Retinal pigment epithelial cell (primary cell): ENCODE data around the gene CPAMD8.

ENCODE experiments used
- DNase-seq: peaks from one replicate; pipeline ENCODE4 v3.0.0-alpha.2; 2010; ENCODE audit warnings: low read depth
- H3K4me3 ChIP-seq: 2 replicates; pipeline ENCODE4 v1.5.1; 2011; ENCODE audit warnings: mild to moderate bottlenecking, low read length, control low read depth, moderate library complexity
- TF ChIP-seq, protein P1 (sequence below): conservative IDR thresholded peaks from 2 replicates; pipeline ENCODE4 v1.5.1; 2011; ENCODE audit warnings: low read depth, low read length, control low read depth, inconsistent platforms

CPAMD8 gene

DNA sequence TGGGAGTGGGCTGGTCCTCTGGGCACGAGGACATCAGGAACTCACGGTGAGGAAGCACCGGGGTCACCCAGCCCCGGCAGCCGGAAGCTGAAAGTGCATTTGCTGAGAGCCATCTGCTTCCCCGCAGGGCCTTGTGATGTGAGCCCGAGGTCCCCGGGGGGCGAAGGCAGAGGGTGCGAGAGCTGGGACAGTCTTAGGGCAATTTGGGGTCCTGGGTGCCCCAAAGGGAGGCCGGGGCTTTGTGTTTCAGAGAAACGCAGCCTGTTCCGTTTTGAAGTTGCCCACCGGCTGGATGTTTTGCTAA lies 133.0 kb downstream of the CPAMD8 start:
- DNase-seq = no peak
- no peak overlapping the region for H3K4me3 ChIP-seq
- TF ChIP-seq, protein P1, sequence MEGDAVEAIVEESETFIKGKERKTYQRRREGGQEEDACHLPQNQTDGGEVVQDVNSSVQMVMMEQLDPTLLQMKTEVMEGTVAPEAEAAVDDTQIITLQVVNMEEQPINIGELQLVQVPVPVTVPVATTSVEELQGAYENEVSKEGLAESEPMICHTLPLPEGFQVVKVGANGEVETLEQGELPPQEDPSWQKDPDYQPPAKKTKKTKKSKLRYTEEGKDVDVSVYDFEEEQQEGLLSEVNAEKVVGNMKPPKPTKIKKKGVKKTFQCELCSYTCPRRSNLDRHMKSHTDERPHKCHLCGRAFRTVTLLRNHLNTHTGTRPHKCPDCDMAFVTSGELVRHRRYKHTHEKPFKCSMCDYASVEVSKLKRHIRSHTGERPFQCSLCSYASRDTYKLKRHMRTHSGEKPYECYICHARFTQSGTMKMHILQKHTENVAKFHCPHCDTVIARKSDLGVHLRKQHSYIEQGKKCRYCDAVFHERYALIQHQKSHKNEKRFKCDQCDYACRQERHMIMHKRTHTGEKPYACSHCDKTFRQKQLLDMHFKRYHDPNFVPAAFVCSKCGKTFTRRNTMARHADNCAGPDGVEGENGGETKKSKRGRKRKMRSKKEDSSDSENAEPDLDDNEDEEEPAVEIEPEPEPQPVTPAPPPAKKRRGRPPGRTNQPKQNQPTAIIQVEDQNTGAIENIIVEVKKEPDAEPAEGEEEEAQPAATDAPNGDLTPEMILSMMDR = no peak

DNA sequence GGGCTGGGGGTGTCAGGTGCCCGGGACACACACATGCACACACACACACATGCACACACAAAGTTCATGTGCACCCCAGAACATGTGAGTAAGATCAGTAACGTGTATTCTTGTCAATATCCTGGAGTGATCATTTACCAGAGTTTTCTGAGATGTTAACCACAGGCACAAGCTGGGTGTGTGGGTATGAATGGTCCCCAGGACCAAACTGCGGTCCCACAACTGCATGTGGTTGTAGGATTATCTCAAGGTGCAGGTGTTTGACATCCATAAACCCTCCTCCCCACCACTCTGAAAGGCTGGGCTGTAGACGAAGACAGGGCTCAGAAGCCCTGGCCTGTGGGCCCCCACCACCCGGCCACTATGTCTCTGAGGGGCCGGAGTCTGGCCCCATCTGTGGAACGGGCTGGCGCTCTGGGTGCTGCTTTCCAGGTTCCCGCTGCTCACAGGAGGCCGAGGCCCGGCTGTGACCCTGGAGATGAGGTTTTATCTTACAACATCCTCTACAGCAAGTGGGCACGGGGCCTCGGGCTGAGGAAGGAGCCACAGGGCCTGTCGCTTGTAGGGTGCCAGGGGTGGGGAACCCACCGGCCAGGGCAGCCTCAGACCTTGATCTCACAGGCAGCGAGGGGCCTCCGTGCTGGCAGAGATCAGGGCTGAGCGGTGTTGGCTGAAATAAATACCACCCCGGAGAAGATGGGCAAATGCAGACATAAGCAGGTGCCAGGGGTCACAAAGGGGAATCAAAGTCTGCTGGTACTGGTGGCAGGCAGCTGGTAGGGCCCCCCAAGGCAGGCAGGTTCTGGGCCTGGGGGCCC lies 133.5 kb downstream of the CPAMD8 start:
- TF ChIP-seq, protein P1 = no peak
- H3K4me3 ChIP-seq = no peak overlapping the region
- no peak for DNase-seq

DNA sequence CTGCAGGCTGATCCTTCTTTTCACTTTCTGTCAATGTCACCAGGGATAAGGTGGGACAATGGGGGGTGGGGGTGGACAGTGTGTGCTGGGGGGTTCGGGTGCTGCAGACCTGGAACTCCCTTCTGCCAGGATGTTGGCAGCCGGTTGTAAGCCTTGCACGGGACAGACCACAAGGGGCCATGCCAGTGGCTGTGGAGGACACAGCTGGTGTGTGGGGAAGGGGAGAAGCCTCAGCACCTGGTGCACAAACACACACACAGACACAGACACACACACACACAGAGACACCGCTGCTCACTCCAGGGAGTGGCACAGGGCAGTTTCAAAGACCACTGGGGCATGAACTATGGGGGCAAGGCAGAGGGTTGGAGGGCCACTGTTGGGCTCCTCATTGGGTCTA lies 134.2 kb downstream of the CPAMD8 start:
- TF ChIP-seq, protein P1 = no peak
- no peak for DNase-seq
- H3K4me3 ChIP-seq = no peak overlapping the region

DNA sequence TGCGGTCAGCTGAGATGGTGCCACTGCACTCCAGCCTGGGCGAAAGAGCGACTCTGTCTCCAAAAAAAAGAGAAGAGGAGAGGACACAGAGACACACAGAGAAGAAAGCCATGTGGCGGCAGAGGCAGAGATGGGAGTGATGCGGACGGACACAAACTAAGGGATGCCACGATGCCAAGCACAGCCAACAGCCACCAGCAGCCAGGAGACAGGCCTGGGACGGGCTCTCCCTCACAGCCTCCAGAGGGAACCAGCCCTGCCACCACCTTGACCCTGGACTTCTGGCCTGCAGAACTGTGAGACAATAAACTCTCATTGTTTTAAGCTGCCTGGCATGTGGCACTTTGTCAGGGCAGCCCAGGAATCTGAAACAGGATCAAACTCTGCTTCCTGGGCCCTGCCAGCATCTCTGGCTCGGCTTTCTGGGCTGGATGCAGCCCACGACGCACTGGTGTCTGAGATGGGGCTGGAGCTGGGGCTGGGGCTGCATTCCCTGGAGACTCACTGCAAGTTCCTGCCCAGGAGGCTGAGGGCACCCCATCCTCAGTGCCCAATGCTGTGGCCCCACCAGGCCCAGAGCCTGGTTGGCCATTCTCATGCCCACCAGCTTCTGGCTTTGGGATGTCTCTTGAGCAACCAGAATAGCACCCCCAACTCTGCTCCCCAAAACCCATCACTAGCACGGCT lies 134.8 kb downstream of the CPAMD8 start:
- TF ChIP-seq, protein P1 = no peak
- no peak for DNase-seq

DNA sequence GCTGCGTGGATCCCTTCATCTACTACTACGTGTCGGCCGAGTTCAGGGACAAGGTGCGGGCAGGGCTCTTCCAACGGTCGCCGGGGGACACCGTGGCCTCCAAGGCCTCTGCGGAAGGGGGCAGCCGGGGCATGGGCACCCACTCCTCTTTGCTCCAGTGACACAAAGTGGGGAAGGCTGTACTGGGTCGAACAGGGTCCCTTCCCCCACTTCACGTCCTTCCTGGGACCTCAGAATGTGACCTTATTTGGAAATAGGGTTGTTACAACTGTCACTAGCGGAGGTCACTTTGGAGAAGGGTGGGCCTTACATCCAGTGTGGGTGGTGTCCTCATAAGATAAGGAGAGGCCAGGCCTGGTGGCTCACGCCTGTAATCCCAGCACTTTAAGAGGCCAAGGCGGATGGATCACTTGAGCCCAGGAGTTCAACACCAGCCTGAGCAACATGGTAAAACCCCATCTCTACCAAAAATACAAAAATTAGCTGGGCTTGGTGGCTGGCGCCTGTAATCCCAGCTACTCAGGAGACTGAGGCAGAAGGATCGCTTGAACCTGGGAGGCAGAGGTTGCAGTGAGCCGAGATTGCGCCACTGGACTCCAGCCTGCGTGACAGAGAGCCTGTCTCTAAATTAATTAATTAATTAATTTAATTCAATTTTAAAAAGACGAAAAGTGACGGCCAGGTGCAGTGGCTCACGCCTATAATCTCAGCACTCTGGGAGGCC lies 136.0 kb downstream of the CPAMD8 start:
- no peak overlapping the region for H3K4me3 ChIP-seq
- TF ChIP-seq, protein P1 = no peak
- DNase-seq = no peak

More for the DNA sequence above, 134.8 kb downstream of the CPAMD8 start:
- no peak overlapping the region for H3K4me3 ChIP-seq

DNA sequence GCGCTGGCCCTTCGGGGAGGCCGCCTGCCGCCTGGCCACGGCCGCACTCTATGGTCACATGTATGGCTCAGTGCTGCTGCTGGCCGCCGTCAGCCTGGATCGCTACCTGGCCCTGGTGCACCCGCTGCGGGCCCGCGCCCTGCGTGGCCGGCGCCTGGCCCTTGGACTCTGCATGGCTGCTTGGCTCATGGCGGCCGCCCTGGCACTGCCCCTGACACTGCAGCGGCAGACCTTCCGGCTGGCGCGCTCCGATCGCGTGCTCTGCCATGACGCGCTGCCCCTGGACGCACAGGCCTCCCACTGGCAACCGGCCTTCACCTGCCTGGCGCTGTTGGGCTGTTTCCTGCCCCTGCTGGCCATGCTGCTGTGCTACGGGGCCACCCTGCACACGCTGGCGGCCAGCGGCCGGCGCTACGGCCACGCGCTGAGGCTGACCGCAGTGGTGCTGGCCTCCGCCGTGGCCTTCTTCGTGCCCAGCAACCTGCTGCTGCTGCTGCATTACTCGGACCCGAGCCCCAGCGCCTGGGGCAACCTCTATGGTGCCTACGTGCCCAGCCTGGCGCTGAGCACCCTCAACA lies 136.6 kb downstream of the CPAMD8 start:
- no peak for DNase-seq
- H3K4me3 ChIP-seq = no peak overlapping the region
- TF ChIP-seq, protein P1 = no peak
